Tibial nerve (tissue), 4 donors: ENCODE results near the gene CLEC16A. TPM values are rescaled to one million over a fixed set of nuclear protein-coding genes. Genes with fewer than 3 reads are reported as not detected.

Source experiments
- DNase-seq, 2 donors: peaks; one replicate each; pipeline ENCODE4 v3.0.0-alpha.2; 2019; ENCODE audit warnings: low spot score in 2 of 2
- H3K27ac ChIP-seq, 4 donors: fragments of 200-600 bp; sonication (generic) in 3 of 4; one replicate each; pipeline ENCODE4 v1.5.1; 2017 to 2019; ENCODE audit warnings: mild to moderate bottlenecking in 1 of 4
- H3K27me3 ChIP-seq, 2 donors: fragments of 200-600 bp; sonication (generic) in 1 of 2; one replicate each; pipeline versions ENCODE4 v1.5.1 to v1.6.0; 2017 to 2019
- H3K36me3 ChIP-seq, 3 donors: fragments of 200-600 bp; sonication (generic); one replicate each; pipeline ENCODE4 v1.5.1; 2018 to 2019
- H3K4me1 ChIP-seq, 4 donors: fragments of 200-600 bp; sonication (generic) in 3 of 4; one replicate each; pipeline ENCODE4 v1.5.1; 2017 to 2019
- H3K4me3 ChIP-seq, 4 donors: fragments of 200-600 bp; sonication (generic) in 3 of 4; one replicate each; pipeline ENCODE4 v1.5.1; 2017 to 2019; ENCODE audit warnings: mild to moderate bottlenecking in 1 of 4, moderate library complexity in 1 of 4
- H3K9me3 ChIP-seq, 4 donors: fragments of 200-600 bp; sonication (generic) in 3 of 4; one replicate each; pipeline ENCODE4 v1.5.1; 2017 to 2019
- EP300 ChIP-seq, 2 donors: sonication (generic); formaldehyde crosslinking; IDR thresholded peaks; one replicate each; pipeline ENCODE4 v1.6.1; 2017; ENCODE audit warnings: antibody characterized with exemption in 2 of 2, mild to moderate bottlenecking in 1 of 2
- POLR2A ChIP-seq, 2 donors: fragments of 450-650 bp; IDR thresholded peaks; one replicate each; pipeline ENCODE4 v1.6.1; 2017; ENCODE audit warnings: antibody characterized with exemption in 2 of 2, mild to moderate bottlenecking in 2 of 2, moderate library complexity in 2 of 2
- WGBS, 2 donors: methylation state at CpG; one replicate each; pipeline ENCODE4 v1.1.5; 2018; 5-methylcytosine and 5-hydroxymethylcytosine counted together
- total RNA-seq, 4 donors: library from RNA; depleted of rRNA; stranded (reverse); fragments of >200 nt; gene quantifications; one replicate each; pipeline ENCODE4 v1.1.0, GENCODE V29; 2016
- TF ChIP-seq, protein P1 (sequence below), 5 experiments: fragments of 200-600 bp in 3 of 5; fragments of 450-650 bp in 2 of 5; sonication (generic) in 3 of 5; IDR thresholded peaks; one replicate each; pipeline ENCODE4 v1.5.1; 2016 to 2019; ENCODE audit warnings: antibody characterized with exemption in 5 of 5, mild to moderate bottlenecking in 3 of 5, moderate library complexity in 2 of 5

CLEC16A gene
- total RNA-seq, 4 donors from 2014 or later: 37.4 to 70.2 (median 55.2) TPM

DNA sequence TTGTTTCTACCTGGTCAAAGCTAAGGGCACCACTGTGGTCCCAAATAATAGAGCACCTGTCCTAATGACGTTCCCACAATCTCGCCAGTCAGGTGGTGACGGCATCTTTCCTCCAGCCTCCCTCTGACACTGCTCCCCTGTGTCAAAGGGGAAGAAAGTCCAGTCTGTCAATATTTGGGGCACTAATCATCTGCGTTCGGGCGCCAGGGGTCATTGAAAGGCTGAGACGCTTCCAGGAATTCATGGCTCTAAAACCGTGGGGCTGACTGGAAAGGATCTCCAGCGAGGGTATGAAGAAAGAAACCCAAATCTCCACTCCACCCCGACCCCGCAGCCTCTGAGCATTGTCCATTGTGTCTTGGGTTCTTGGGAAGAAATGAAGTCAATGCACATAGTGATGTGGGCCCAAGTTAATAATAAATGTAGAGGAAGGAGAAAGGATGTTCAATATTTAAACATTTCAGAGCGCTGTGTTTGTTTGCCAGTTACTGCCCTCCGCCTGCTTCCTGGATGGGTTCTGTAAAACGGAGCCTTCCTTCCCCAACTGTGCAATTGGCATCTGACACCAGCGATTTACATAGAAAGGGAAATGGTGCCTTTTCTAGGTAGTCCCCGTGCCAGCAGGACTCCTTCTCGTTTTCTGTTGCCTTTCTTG lies 208.4 kb downstream of the CLEC16A start:
- DNase-seq: no peak
- 55 to 66% methylated on average over 17 of the region's 17 CpGs for WGBS, 2 donors
- Histone ChIP-seq H3K27me3 (no peaks in the 10 kb centered on the region), H3K27ac (no peak overlapping the region), H3K9me3 (no peaks in the 10 kb centered on the region), H3K4me3 (no peak overlapping the region), H3K36me3 (peaks cover 0 to 4% (median 0%) of the 10 kb centered on the region in 3 donors), H3K4me1 (peaks cover 0 to 8% (median 1%) of the 10 kb centered on the region in 4 donors)
- no peak for TF ChIP-seq POLR2A (IDR thresholded peaks at IDR 0.05)
- TF ChIP-seq EP300 (IDR thresholded peaks at IDR 0.05): no peak
- TF ChIP-seq, protein P1, sequence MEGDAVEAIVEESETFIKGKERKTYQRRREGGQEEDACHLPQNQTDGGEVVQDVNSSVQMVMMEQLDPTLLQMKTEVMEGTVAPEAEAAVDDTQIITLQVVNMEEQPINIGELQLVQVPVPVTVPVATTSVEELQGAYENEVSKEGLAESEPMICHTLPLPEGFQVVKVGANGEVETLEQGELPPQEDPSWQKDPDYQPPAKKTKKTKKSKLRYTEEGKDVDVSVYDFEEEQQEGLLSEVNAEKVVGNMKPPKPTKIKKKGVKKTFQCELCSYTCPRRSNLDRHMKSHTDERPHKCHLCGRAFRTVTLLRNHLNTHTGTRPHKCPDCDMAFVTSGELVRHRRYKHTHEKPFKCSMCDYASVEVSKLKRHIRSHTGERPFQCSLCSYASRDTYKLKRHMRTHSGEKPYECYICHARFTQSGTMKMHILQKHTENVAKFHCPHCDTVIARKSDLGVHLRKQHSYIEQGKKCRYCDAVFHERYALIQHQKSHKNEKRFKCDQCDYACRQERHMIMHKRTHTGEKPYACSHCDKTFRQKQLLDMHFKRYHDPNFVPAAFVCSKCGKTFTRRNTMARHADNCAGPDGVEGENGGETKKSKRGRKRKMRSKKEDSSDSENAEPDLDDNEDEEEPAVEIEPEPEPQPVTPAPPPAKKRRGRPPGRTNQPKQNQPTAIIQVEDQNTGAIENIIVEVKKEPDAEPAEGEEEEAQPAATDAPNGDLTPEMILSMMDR (IDR thresholded peaks at IDR 0.05): no peak

DNA sequence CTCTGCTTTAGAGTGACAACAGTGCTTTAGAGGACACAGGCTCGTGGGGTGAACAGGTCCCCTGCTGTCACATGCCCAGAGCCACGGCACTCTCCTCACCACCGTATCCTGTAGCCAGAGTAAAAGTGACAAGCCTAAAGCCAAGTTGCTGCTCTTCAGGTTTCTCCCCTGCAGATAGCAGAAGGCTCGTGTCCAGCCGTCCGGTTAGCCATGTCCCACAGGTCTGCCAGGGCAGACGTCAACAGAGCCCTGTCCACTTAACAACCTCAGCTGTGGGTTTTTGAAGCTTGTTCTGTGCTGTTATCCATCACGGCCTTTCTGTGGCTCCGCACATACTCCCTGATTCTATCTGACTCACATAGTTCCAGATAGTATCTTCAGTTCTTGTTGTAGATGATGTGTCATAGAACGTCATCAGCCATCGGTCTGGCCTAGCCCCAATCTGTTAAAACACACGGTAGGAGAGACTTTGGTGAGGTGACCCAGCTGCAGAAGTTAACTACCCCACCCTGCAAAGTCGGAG lies 211.0 kb downstream of the CLEC16A start:
- 90 to 92% methylated on average over 13 of the region's 13 CpGs for WGBS, 2 donors

DNA sequence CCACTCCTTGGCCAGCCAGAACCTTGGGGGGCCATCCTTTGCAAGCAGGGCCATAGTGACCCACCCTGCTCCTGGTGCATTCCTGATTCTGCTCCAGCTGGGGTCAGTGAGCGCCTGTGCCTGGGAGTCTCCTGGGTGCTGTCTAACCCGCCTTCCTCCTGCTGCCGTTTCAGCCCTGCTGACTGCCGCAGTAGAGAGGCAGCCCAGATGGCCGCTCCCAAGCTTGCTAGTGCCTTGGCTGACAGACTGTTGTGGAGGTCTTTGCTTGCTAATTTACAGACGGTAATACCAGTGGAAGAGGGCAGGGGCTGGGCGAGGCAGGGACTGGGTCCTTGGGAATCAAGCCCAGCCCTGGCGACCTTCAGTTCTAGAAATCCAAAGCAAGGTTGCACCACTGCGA lies 212.0 kb downstream of the CLEC16A start:
- no peaks in the 10 kb centered on the region for H3K36me3 ChIP-seq
- TF ChIP-seq EP300 (IDR thresholded peaks at IDR 0.05) (no peak), POLR2A (IDR thresholded peaks at IDR 0.05) (no peak)
- TF ChIP-seq, protein P1 (IDR thresholded peaks at IDR 0.05): no peak
- WGBS, 2 donors: 73 to 86% methylated on average over 9 of the region's 9 CpGs
- no peaks in the 10 kb centered on the region for H3K27me3 ChIP-seq
- DNase-seq: no peak
- H3K4me1 ChIP-seq: peaks cover 0 to 15% (median 2%) of the 10 kb centered on the region in 4 donors
- no peak overlapping the region for H3K27ac ChIP-seq
- no peaks in the 10 kb centered on the region for H3K9me3 ChIP-seq
- no peak overlapping the region for H3K4me3 ChIP-seq

More for the DNA sequence above, 211.0 kb downstream of the CLEC16A start:
- H3K27ac ChIP-seq: no peak overlapping the region
- H3K9me3 ChIP-seq: no peaks in the 10 kb centered on the region
- H3K36me3 ChIP-seq: peaks cover 0 to under 1% (median 0%) of the 10 kb centered on the region in 3 donors
- no peak for TF ChIP-seq POLR2A (IDR thresholded peaks at IDR 0.05)
- TF ChIP-seq EP300 (IDR thresholded peaks at IDR 0.05): no peak
- H3K4me1 ChIP-seq: peaks cover 0 to 8% (median 0%) of the 10 kb centered on the region in 4 donors
- no peak overlapping the region for H3K4me3 ChIP-seq
- H3K27me3 ChIP-seq: no peaks in the 10 kb centered on the region
- no peak for DNase-seq

DNA sequence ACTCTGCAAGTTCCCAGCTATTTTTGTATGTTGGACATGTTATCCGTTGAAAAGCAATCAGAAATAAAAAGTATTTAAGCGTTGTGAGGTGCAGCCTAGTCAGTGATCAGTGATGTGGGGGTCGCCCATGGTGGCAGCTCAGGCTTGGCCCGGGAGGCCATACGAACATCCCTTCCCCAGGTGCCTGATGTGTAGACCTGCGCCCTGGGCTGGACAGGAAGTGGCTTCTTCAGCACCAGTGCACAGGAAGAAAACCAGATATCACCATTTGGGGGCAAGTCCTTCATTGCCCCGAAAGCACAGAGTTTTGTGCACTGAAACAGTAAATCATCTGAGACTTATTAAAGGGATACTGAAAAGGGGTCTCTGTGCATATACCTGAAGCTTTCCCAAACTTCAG lies 212.8 kb downstream of the CLEC16A start:
- no peak overlapping the region for H3K4me3 ChIP-seq
- no peaks in the 10 kb centered on the region for H3K36me3 ChIP-seq
- H3K27ac ChIP-seq: no peak overlapping the region
- no peaks in the 10 kb centered on the region for H3K9me3 ChIP-seq
- TF ChIP-seq EP300 (IDR thresholded peaks at IDR 0.05) (no peak), POLR2A (IDR thresholded peaks at IDR 0.05) (no peak)
- TF ChIP-seq, protein P1 (IDR thresholded peaks at IDR 0.05): no peak
- no peak for DNase-seq
- 88 to 92% methylated on average over 7 of the region's 7 CpGs for WGBS, 2 donors
- H3K4me1 ChIP-seq: peaks cover 0 to 22% (median 5%) of the 10 kb centered on the region in 4 donors
- no peaks in the 10 kb centered on the region for H3K27me3 ChIP-seq

DNA sequence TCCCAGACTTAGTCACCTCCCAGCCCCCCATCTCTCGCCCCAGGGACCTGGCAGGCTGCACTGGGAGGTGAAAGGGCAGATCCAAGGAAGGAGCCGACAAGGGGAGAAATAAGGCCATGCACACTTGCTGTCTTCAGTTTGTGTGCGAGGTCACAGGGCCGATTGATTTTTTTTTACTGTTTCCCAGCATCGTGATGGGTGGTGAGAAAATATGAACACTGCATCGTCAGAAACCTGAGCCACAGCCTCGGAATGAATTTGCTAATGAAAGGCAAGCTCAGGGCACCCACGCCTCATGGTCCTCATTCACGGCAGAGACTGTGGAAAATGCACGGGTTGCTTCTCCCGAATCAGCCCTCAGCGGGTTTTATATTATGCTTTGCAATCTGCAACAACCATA lies 213.7 kb downstream of the CLEC16A start:
- 76 to 81% methylated on average over 12 of the region's 12 CpGs for WGBS, 2 donors
- H3K4me1 ChIP-seq: peaks cover 0 to 25% (median 9%) of the 10 kb centered on the region in 4 donors

More for the DNA sequence above, 213.7 kb downstream of the CLEC16A start:
- Histone ChIP-seq H3K9me3 (no peaks in the 10 kb centered on the region), H3K36me3 (no peaks in the 10 kb centered on the region), H3K27ac (no peak overlapping the region), H3K4me3 (no peak overlapping the region), H3K27me3 (no peaks in the 10 kb centered on the region)
- no peak for TF ChIP-seq POLR2A (IDR thresholded peaks at IDR 0.05)
- TF ChIP-seq, protein P1 (IDR thresholded peaks at IDR 0.05): no peak
- TF ChIP-seq EP300 (IDR thresholded peaks at IDR 0.05): no peak
- no peak for DNase-seq
